Measurements from ENCODE around the gene BCL11B. TPM values are rescaled to one million over a fixed set of nuclear protein-coding genes. Genes with fewer than 3 reads are reported as not detected.
A peak's percentile ranks its signal among the peaks of the same experiment; 100 is the strongest.

The BCL11B gene
- total RNA-seq, 2 donors from 2014 or later, result 0.19 to 0.43 TPM

DNA sequence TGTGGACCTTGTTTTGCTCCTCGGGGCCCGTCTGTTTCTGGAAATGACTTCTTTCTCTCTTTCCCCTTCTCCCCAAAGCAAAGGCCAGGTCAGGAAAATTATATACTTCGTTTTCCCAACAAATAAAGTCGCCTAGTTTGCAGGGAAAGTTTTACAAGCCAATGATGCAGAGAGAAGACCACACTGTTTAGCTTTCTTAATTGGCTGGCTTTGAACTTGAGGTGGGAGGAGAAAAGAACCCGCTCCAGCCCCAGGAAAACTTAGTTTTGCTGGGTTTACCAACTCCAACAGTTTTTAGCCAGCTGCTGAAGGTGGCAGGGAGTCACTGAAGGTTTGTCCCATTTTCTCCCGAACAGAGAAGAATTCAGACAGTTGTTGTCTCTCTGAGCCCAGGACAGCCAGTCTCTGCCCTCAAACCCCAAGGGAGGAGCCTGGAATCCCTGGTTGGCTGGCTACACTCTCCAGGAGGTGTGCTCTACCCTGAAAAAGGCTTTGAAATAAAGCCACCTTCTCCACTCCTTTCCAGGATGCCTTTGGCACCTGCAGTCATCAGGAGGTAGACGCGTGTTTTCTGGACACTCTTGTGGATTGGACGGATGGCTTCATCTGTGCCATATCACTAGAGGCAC, 24.8 kb downstream of the BCL11B start:
- peaks cover 4 to 20% of the 10 kb centered on the region in 2 donors for H3K27me3 ChIP-seq
- no peak for TF ChIP-seq CTCF (IDR thresholded peaks at IDR 0.05)

GRCh38 chr14:99246536-99247097, 25.4 kb downstream of the BCL11B start:
- Histone ChIP-seq H3K36me3 (no peaks in the 10 kb centered on the region), H3K27ac (no peak overlapping the region), H3K27me3 (peaks cover 4 to 20% of the 10 kb centered on the region in 2 donors), H3K9me3 (no peaks in the 10 kb centered on the region), H3K4me3 (peak overlapping the region in 1 of 2 donors; percentile 13), H3K4me1 (peaks cover 0 to 15% of the 10 kb centered on the region in 2 donors)
- TF ChIP-seq CTCF (IDR thresholded peaks at IDR 0.05), result no peak
- DNase-seq (ENCODE audit: low spot score), result no peak

More for the DNA sequence above, 24.8 kb downstream of the BCL11B start:
- H3K9me3 ChIP-seq, result no peaks in the 10 kb centered on the region
- H3K36me3 ChIP-seq, result no peaks in the 10 kb centered on the region
- no peak overlapping the region for H3K4me3 ChIP-seq
- no peak overlapping the region for H3K27ac ChIP-seq
- no peak for DNase-seq (ENCODE audit: low spot score)
- peaks cover 0 to 15% of the 10 kb centered on the region in 2 donors for H3K4me1 ChIP-seq

DNA sequence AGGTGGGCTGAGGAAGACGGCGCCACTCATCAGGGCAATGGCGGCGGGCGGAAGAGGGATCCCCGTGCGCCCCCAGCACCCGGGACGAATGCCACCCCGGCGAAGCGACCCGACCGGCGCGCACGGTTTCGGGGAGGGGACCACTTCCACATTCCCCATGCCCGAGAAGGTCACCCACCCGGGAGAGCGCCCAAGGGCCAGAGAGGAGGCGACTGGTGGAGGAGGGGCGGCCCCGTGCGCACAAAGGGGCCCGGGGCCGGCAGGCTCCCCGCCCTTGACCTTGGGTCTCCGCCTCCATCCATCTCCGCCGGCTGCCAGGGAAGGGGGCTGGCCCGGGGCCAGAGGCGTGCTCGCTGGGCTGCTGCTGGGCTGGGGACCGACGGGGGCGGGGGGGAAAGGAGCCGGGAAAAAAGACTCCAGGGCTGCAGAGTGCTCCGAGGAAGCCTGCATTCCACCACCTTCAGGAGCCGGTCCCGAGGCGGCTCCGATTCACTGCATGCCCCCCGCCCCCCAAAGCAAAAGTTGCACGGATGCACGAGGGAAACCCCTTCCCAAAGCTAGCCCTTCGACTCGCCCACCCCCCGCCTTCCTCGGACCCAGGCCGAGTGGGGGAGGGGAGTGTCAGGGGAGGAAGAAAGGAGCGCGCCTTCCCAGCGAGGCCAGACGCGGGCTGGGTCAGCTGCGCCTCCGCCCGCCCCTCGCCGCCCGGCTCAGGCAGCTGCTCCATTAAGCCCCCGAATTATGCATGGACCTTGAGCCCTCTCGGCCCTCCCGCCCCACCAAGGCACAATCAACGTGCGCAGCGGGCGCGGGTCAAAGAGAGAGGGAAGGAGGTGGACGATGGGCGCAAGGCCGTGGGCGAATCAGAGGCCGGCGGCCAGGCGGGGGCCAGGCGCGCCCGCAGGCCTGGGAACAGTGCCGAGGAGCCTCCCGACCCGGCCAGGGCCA, 26.2 kb downstream of the BCL11B start:
- no peak for TF ChIP-seq CTCF (IDR thresholded peaks at IDR 0.05)
- H3K27ac ChIP-seq, result no peak overlapping the region
- peaks cover 0 to 15% of the 10 kb centered on the region in 2 donors for H3K4me1 ChIP-seq
- no peaks in the 10 kb centered on the region for H3K36me3 ChIP-seq
- H3K9me3 ChIP-seq, result no peaks in the 10 kb centered on the region
- H3K27me3 ChIP-seq, result peaks cover 4 to 20% of the 10 kb centered on the region in 2 donors
- no peak for DNase-seq (ENCODE audit: low spot score)
- H3K4me3 ChIP-seq, result peak overlapping the region in 1 of 2 donors; percentile 13

DNA sequence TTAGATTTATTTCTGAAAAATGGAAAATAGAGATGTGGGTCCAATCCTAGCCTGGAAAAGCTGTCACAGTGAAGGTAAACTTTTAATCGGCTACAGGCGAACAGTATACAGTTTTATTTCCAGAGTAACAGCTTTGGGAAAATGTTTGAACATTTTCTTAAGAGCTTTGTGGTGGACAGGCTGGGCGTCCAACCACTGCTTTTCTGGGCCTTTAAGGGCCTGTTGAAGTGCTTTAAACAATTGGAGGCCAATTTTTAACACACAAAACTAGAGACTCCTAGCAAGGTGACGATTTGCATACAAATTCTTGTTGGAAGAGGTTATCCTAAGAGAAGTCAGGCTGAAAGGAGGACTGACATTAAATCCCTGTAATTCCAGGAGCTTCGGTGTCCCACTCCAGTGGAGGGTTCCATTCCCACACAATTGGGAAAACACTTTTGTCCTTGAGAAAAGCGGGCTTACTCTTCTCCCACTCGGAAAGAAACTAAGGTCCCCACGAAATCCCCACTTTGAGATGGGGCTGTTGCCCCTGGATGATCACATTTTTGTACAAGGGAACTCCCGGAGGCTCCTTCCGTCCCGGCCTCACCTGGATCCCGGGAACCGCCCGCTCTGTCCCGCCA, 26.9 kb downstream of the BCL11B start:
- no peak overlapping the region for H3K27ac ChIP-seq
- no peaks in the 10 kb centered on the region for H3K9me3 ChIP-seq
- H3K4me1 ChIP-seq, result peaks cover 0 to 15% of the 10 kb centered on the region in 2 donors
- DNase-seq (ENCODE audit: low spot score), result no peak
- no peak overlapping the region for H3K4me3 ChIP-seq
- no peak for TF ChIP-seq CTCF (IDR thresholded peaks at IDR 0.05)
- peaks cover 4 to 20% of the 10 kb centered on the region in 2 donors for H3K27me3 ChIP-seq
- no peaks in the 10 kb centered on the region for H3K36me3 ChIP-seq

DNA sequence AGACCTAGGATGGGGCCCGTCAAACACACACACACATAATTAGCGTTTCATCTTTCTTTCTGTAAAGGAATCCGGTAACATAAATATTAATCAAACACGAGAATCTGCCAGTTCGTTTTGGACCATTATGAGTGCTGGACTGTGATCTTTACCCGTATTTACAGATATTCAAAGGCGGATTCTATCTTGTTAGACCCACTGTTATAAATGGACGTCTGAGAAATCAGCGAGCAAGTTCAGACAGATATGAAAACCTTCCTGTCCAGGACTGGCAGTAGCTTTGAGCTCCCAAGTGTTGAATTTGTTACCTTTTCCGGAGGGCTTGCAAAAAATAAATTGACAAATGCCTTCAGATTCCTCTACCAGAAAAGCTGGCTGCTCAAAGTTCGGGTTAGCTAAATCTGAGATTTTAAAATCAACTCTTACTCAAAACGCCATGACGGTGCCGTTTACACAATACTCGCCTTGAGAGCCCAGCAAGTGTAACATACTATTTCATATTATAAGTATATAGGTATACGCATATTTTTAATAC, 27.6 kb downstream of the BCL11B start:
- Histone ChIP-seq H3K27me3 (peaks cover 4 to 20% of the 10 kb centered on the region in 2 donors), H3K36me3 (no peaks in the 10 kb centered on the region), H3K27ac (no peak overlapping the region)

More for the DNA sequence above, 27.6 kb downstream of the BCL11B start:
- no peak for TF ChIP-seq CTCF (IDR thresholded peaks at IDR 0.05)
- Histone ChIP-seq H3K9me3 (no peaks in the 10 kb centered on the region), H3K4me1 (peaks cover 0 to 15% of the 10 kb centered on the region in 2 donors), H3K4me3 (no peak overlapping the region)
- DNase-seq (ENCODE audit: low spot score), result no peak

Measured in right atrium auricular region (tissue), 2 donors.